PFSK-1 (cell line): ENCODE measurements around the gene STON2.

Source experiments
- FOXP2 ChIP-seq: optimal IDR thresholded peaks from 2 replicates; pipeline ENCODE3; 2011; ENCODE audit warnings: borderline replicate concordance, control low read depth, inconsistent platforms; ENCODE audit not compliant: insufficient read depth; ENCODE audit errors: extremely low read length, extremely low read depth
- POLR2AphosphoS5 ChIP-seq: IDR thresholded peaks from 2 replicates; pipeline ENCODE4 v1.6.1; 2012; ENCODE audit warnings: low read depth, mild to moderate bottlenecking, control low read depth, low read length, moderate library complexity
- SIN3A ChIP-seq: IDR thresholded peaks from 2 replicates; pipeline ENCODE4 v1.6.1; 2012; ENCODE audit warnings: mild to moderate bottlenecking, low read length, moderate library complexity, borderline replicate concordance; ENCODE audit not compliant: insufficient read depth
- TAF1 ChIP-seq: IDR thresholded peaks from 2 replicates; pipeline ENCODE4 v1.6.1; 2012; ENCODE audit warnings: low read length, control low read depth, borderline replicate concordance; ENCODE audit not compliant: insufficient read depth
- TF ChIP-seq, protein P1 (sequence below), 2 experiments: IDR thresholded peaks; 2 replicates each; pipeline versions ENCODE4 v1.6.1 to v1.8.0; 2011 to 2012; ENCODE audit warnings: low read depth in 2 of 2, low read length in 2 of 2, control low read depth in 1 of 2, inconsistent platforms in 1 of 2, mild to moderate bottlenecking in 1 of 2, moderate library complexity in 1 of 2; ENCODE audit not compliant: insufficient read depth in 1 of 2

Gene STON2

DNA sequence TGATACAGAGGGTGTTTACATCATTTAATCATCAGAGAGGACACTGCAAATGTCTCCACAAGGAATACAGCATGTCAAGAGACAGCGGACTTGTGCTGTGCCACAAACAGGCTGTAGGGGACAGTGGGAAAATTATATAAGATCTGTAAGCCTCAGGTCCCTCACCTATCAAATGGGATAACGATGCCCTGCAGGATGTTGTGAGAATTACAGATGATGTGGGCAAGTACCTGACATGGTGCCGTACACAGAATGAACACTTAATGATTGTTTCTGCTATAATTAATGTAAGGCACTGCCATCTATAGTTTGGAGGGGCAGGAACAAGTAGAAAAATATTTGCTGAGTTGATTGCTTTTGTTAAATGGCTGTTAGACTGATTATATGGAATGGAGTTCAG lies 97.5 kb downstream of the STON2 start:
- TF ChIP-seq, protein P1, sequence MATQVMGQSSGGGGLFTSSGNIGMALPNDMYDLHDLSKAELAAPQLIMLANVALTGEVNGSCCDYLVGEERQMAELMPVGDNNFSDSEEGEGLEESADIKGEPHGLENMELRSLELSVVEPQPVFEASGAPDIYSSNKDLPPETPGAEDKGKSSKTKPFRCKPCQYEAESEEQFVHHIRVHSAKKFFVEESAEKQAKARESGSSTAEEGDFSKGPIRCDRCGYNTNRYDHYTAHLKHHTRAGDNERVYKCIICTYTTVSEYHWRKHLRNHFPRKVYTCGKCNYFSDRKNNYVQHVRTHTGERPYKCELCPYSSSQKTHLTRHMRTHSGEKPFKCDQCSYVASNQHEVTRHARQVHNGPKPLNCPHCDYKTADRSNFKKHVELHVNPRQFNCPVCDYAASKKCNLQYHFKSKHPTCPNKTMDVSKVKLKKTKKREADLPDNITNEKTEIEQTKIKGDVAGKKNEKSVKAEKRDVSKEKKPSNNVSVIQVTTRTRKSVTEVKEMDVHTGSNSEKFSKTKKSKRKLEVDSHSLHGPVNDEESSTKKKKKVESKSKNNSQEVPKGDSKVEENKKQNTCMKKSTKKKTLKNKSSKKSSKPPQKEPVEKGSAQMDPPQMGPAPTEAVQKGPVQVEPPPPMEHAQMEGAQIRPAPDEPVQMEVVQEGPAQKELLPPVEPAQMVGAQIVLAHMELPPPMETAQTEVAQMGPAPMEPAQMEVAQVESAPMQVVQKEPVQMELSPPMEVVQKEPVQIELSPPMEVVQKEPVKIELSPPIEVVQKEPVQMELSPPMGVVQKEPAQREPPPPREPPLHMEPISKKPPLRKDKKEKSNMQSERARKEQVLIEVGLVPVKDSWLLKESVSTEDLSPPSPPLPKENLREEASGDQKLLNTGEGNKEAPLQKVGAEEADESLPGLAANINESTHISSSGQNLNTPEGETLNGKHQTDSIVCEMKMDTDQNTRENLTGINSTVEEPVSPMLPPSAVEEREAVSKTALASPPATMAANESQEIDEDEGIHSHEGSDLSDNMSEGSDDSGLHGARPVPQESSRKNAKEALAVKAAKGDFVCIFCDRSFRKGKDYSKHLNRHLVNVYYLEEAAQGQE (IDR thresholded peaks at IDR 0.05; ENCODE audit: insufficient read depth in 1 of 2, low read depth in 2 of 2, low read length in 2 of 2): no peak
- no peak for TF ChIP-seq FOXP2
- no peak for TF ChIP-seq POLR2AphosphoS5
- no peak for TF ChIP-seq TAF1
- TF ChIP-seq SIN3A: no peak

DNA sequence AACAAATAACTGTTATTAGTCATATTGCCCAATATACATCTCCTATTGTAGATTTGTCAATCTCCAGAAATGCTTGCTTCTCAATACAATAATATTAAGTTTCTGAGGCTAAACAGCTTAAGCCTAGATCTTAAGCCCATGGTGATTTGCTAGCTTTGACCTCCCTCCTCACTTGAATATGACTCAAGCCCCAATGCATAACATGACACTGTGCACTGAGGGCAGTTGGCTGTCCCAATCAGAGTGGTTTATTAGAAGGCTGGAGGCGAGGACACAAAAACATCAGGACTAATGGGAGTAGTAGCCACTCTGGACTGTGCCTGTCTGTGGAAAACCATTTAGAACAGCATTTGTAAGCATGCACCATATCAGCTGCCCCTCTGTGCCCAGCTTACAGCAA lies 98.3 kb downstream of the STON2 start:
- TF ChIP-seq, protein P1 (IDR thresholded peaks at IDR 0.05; ENCODE audit: insufficient read depth in 1 of 2, low read depth in 2 of 2, low read length in 2 of 2): no peak
- TF ChIP-seq FOXP2 (no peak), TAF1 (no peak), SIN3A (no peak), POLR2AphosphoS5 (no peak)

DNA sequence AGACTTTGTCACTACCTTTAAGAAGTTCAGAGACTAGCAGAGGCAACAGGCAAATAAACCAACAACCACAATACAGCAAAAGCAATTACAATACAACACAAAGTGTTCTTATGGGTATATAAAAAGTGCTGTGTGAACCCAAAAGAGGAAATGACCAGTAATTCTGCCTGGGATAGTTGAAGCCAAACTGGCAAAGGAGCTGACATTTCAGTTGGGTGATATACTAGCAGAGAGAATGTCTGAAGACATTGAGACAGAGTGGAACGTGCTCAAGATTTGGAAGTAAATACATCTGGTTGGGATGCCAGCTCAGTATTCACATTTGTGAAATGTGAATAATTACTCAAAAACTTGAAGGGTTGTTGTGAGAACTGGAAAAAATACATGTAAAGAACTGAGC lies 98.8 kb downstream of the STON2 start:
- TF ChIP-seq SIN3A (no peak), FOXP2 (no peak), POLR2AphosphoS5 (no peak), TAF1 (no peak)
- TF ChIP-seq, protein P1 (IDR thresholded peaks at IDR 0.05; ENCODE audit: insufficient read depth in 1 of 2, low read depth in 2 of 2, low read length in 2 of 2): no peak

DNA sequence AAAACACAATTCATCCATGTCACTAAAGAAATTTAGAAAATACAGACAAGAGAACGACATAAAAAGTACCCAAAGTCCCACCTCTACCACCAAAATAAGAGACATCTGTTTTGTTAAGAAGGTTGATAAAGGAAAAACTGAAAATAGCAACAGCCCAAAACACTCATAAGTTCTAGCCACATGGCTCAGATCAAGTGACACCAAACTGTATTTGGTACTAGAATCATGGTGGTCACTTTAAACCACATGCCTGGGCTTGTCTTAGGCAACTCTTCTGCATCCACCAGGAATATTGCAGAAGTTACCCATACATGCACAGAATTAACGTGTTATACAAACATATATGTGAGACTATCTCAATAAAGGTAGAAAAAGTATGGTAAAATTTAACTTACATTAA lies 101.2 kb downstream of the STON2 start:
- no peak for TF ChIP-seq TAF1
- no peak for TF ChIP-seq FOXP2
- TF ChIP-seq, protein P1 (IDR thresholded peaks at IDR 0.05; ENCODE audit: insufficient read depth in 1 of 2, low read depth in 2 of 2, low read length in 2 of 2): no peak
- TF ChIP-seq SIN3A: no peak
- no peak for TF ChIP-seq POLR2AphosphoS5

DNA sequence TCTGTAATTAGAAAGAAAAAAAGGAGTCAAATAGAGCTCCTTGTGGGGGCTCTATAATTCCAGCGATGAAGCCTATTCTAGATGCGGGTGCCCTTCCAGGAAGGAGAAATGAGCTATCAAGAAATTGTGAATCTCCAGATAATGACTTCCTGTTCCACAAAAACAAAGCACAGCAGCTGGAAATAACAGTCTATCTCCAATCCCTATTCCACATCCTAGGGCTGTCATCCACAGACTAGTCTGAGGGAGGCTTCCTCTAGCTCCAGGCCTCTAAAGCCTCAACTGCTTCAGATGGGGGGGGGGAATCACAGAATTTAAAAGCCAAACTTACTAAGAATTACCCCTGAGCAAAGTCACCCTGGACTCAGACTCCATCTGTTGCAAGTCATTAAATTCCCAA lies 102.0 kb downstream of the STON2 start:
- TF ChIP-seq TAF1: no peak
